H9 (cell line): ENCODE data around the gene LATS2. TPM values are rescaled to one million over a fixed set of nuclear protein-coding genes. Genes with fewer than 3 reads are reported as not detected.

Experiments
- DNase-seq: peaks from one replicate; pipeline ENCODE4 v3.0.0-alpha.2; 2017
- H2AFZ ChIP-seq: one replicate; pipeline ENCODE4 v1.6.1; 2013; ENCODE audit warnings: mild to moderate bottlenecking, low read length, control low read depth, moderate library complexity
- H2AK5ac ChIP-seq: 2 replicates; pipeline ENCODE4 v1.6.1; 2013; ENCODE audit warnings: low read length, control low read depth, mixed read lengths; ENCODE audit not compliant: insufficient read length
- H2BK120ac ChIP-seq: one replicate; pipeline ENCODE4 v1.6.1; 2013; ENCODE audit warnings: low read depth, mild to moderate bottlenecking, low read length, control low read depth, inconsistent platforms; ENCODE audit not compliant: poor library complexity, severe bottlenecking
- H2BK12ac ChIP-seq: 2 replicates; pipeline ENCODE4 v1.6.1; 2013; ENCODE audit warnings: low read length, control low read depth, mixed read lengths, low read depth; ENCODE audit not compliant: insufficient read length
- H2BK15ac ChIP-seq: 2 replicates; pipeline ENCODE4 v1.6.1; 2013; ENCODE audit warnings: low read depth, low read length, control low read depth
- H2BK20ac ChIP-seq: one replicate; pipeline ENCODE4 v1.6.1; 2013; ENCODE audit warnings: low read depth, mild to moderate bottlenecking, low read length, control low read depth, inconsistent platforms; ENCODE audit not compliant: poor library complexity, severe bottlenecking
- H2BK5ac ChIP-seq: 2 replicates; pipeline ENCODE4 v1.6.1; 2013; ENCODE audit warnings: low read length, control low read depth, mixed read lengths; ENCODE audit not compliant: insufficient read length
- H3K14ac ChIP-seq: 2 replicates; pipeline ENCODE4 v1.6.1; 2013; ENCODE audit warnings: low read length, control low read depth; ENCODE audit not compliant: insufficient read depth
- H3K18ac ChIP-seq: 2 replicates; pipeline ENCODE4 v1.6.1; 2013; ENCODE audit warnings: low read depth, mild to moderate bottlenecking, mixed read lengths, low read length, control low read depth; ENCODE audit not compliant: insufficient read length
- H3K23ac ChIP-seq: 2 replicates; pipeline ENCODE4 v1.6.1; 2013; ENCODE audit warnings: low read length, control low read depth, mixed read lengths, low read depth; ENCODE audit not compliant: insufficient read length
- H3K23me2 ChIP-seq: 2 replicates; pipeline ENCODE4 v1.6.1; 2013; ENCODE audit warnings: low read depth, mild to moderate bottlenecking, mixed read lengths, low read length, control low read depth; ENCODE audit not compliant: insufficient read length, poor library complexity, severe bottlenecking
- H3K27ac ChIP-seq: 2 replicates; pipeline ENCODE4 v1.5.1; 2013; ENCODE audit warnings: low read length, control low read depth, mixed read lengths, low read depth; ENCODE audit not compliant: insufficient read length
- H3K27me3 ChIP-seq: 2 replicates; pipeline ENCODE4 v1.6.1; 2013; ENCODE audit warnings: low read length, control low read depth, inconsistent platforms; ENCODE audit not compliant: insufficient read depth
- H3K4ac ChIP-seq: 2 replicates; pipeline ENCODE4 v1.6.1; 2013; ENCODE audit warnings: low read depth, mild to moderate bottlenecking, control low read depth, inconsistent platforms, low read length, moderate library complexity
- H3K4me1 ChIP-seq: 2 replicates; pipeline ENCODE4 v1.6.1; 2013; ENCODE audit warnings: low read length, control low read depth, inconsistent platforms; ENCODE audit not compliant: insufficient read depth
- H3K4me2 ChIP-seq: 2 replicates; pipeline ENCODE4 v1.6.1; 2013; ENCODE audit warnings: low read length, control low read depth, mixed read lengths; ENCODE audit not compliant: insufficient read length, insufficient read depth
- H3K56ac ChIP-seq: 2 replicates; pipeline ENCODE4 v1.6.1; 2013; ENCODE audit warnings: low read depth, mild to moderate bottlenecking, mixed read lengths, low read length, control low read depth; ENCODE audit not compliant: insufficient read length
- H3K79me1 ChIP-seq: 2 replicates; pipeline ENCODE4 v1.6.1; 2013; ENCODE audit warnings: low read depth, mild to moderate bottlenecking, moderate library complexity, low read length, control low read depth, inconsistent platforms; ENCODE audit not compliant: insufficient read depth, poor library complexity, severe bottlenecking
- H3K79me2 ChIP-seq: 2 replicates; pipeline ENCODE4 v1.6.1; 2013; ENCODE audit warnings: low read length, control low read depth, inconsistent platforms; ENCODE audit not compliant: insufficient read depth
- H3K9ac ChIP-seq: 2 replicates; pipeline ENCODE4 v1.6.1; 2013; ENCODE audit warnings: low read length, control low read depth, mixed read lengths; ENCODE audit not compliant: insufficient read length; ENCODE audit errors: extremely low read depth
- H3K9me3 ChIP-seq: one replicate; pipeline ENCODE4 v1.6.1; 2013; ENCODE audit warnings: low read depth, low read length, inconsistent platforms; ENCODE audit not compliant: control insufficient read depth
- H3T11ph ChIP-seq: one replicate; pipeline ENCODE4 v1.6.1; 2013; ENCODE audit warnings: mild to moderate bottlenecking, low read length, control low read depth, inconsistent platforms
- H4K20me1 ChIP-seq: one replicate; pipeline ENCODE4 v1.6.1; 2013; ENCODE audit not compliant: control insufficient read depth, insufficient read length, insufficient read depth
- H4K5ac ChIP-seq: 2 replicates; pipeline ENCODE4 v1.6.1; 2013; ENCODE audit warnings: low read depth, mild to moderate bottlenecking, mixed read lengths, low read length, control low read depth; ENCODE audit not compliant: insufficient read length
- H4K8ac ChIP-seq: replicated peaks from 2 replicates; pipeline ENCODE4 v1.6.1; 2013; ENCODE audit warnings: low read length, control low read depth, mixed read lengths, low read depth; ENCODE audit not compliant: insufficient read length
- H4K91ac ChIP-seq: 2 replicates; pipeline ENCODE4 v1.6.1; 2013; ENCODE audit warnings: low read depth, mild to moderate bottlenecking, moderate library complexity, mixed read lengths, low read length, control low read depth; ENCODE audit not compliant: insufficient read length
- H3K27ac Mint-ChIP-seq, 3 experiments: 2 replicates in 2 of 3; 3 replicates in 1 of 3; pipeline ENCODE4 v1.8.0; 2020 to 2021; ENCODE audit warnings: mixed read lengths in 3 of 3, mild to moderate bottlenecking in 1 of 3, moderate library complexity in 1 of 3
- H3K27me3 Mint-ChIP-seq: 2 replicates; pipeline ENCODE4 v1.8.0; 2021; ENCODE audit warnings: low read depth, mild to moderate bottlenecking, moderate library complexity, mixed read lengths
- H3K36me3 Mint-ChIP-seq, 3 experiments: 2 replicates in 2 of 3; 3 replicates in 1 of 3; pipeline ENCODE4 v1.8.0; 2020 to 2021; ENCODE audit warnings: low read depth in 3 of 3, mixed read lengths in 3 of 3; ENCODE audit not compliant: insufficient read depth in 1 of 3
- H3K4me1 Mint-ChIP-seq, 2 experiments: 2 replicates each; pipeline ENCODE4 v1.8.0; 2020; ENCODE audit warnings: mixed read lengths in 2 of 2
- H3K4me3 Mint-ChIP-seq, 2 experiments: 2 replicates in 1 of 2; 3 replicates in 1 of 2; pipeline ENCODE4 v1.8.0; 2020 to 2021; ENCODE audit warnings: mild to moderate bottlenecking in 2 of 2, mixed read lengths in 2 of 2, moderate library complexity in 1 of 2
- H3K9me3 Mint-ChIP-seq, 2 experiments: 2 replicates in 1 of 2; 3 replicates in 1 of 2; pipeline ENCODE4 v1.8.0; 2020; ENCODE audit warnings: mild to moderate bottlenecking in 2 of 2, mixed read lengths in 2 of 2, moderate library complexity in 1 of 2
- WGBS: extraction: QIAGEN DNeasy Blood & Tissue Kit; methylation state at CpG from one replicate; pipeline ENCODE4 v1.1.7; 2013; ENCODE audit warnings: missing lambda C conversion rate, low lambda C conversion rate, mixed read lengths; ENCODE audit not compliant: insufficient read length; ENCODE audit errors: extremely low coverage; 5-methylcytosine and 5-hydroxymethylcytosine counted together
- total RNA-seq: library from RNA; stranded (reverse); gene quantifications from 2 replicates; pipeline ENCODE4 v1.2.1, GENCODE V29; 2021
- TF ChIP-seq, protein P1 (sequence below): fragments of 200-600 bp; sonication (generic); conservative IDR thresholded peaks from 3 replicates; pipeline ENCODE4 v1.8.0; 2021; ENCODE audit warnings: antibody characterized with exemption, mild to moderate bottlenecking

LATS2 gene
- total RNA-seq, 1 experiment from 2014 or later: 20.0 TPM

DNA sequence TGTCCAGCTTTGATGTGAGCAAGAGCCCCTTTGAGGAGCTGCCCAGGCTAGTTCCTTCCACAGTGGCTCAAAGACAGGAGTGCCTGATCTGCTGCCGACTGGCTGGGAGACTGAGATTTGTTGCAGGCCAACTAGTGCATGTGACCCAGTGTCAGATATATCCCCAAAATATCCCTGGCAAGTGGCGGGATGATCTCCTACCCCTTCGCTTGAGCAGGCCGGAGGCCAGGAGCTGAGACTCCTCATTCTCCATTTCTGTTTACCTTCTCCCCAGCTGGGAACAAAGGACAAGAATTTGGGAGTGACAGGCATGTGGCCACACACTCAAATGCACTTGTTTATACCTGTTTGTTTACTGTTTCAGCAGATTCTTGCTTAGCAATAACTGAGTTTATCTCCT, 121.7 kb downstream of the LATS2 start:
- peaks cover 18 to 21% of the 10 kb centered on the region in 2 experiments for H3K4me1 Mint-ChIP-seq
- Histone ChIP-seq H3K27ac (no peak overlapping the region), H2BK15ac (no peak overlapping the region), H2AFZ (no peak overlapping the region), H4K5ac (no peak overlapping the region), H3K4me1 (no peaks in the 10 kb centered on the region; the same call in 1 of the 2 replicates), H3K18ac (peak overlapping the region; percentile 35), H3K23ac (no peak overlapping the region), H3K4me2 (no peak overlapping the region), H3K9ac (no peak overlapping the region), H3K23me2 (no peaks in the 10 kb centered on the region), H4K20me1 (no peaks in the 10 kb centered on the region), H4K91ac (no peak overlapping the region), H4K8ac (no peak overlapping the region), H3K4ac (no peak overlapping the region), H2BK120ac (no peak overlapping the region), H3K9me3 (no peaks in the 10 kb centered on the region), H3K79me1 (no peaks in the 10 kb centered on the region), H2BK20ac (no peak overlapping the region), H3K27me3 (no peaks in the 10 kb centered on the region), H2BK12ac (no peak overlapping the region), H2AK5ac (no peak overlapping the region), H3K79me2 (no peaks in the 10 kb centered on the region), H2BK5ac (no peak overlapping the region), H3K56ac (no peak overlapping the region), H3K14ac (no peak overlapping the region), H3T11ph (no peak overlapping the region)
- TF ChIP-seq, protein P1, sequence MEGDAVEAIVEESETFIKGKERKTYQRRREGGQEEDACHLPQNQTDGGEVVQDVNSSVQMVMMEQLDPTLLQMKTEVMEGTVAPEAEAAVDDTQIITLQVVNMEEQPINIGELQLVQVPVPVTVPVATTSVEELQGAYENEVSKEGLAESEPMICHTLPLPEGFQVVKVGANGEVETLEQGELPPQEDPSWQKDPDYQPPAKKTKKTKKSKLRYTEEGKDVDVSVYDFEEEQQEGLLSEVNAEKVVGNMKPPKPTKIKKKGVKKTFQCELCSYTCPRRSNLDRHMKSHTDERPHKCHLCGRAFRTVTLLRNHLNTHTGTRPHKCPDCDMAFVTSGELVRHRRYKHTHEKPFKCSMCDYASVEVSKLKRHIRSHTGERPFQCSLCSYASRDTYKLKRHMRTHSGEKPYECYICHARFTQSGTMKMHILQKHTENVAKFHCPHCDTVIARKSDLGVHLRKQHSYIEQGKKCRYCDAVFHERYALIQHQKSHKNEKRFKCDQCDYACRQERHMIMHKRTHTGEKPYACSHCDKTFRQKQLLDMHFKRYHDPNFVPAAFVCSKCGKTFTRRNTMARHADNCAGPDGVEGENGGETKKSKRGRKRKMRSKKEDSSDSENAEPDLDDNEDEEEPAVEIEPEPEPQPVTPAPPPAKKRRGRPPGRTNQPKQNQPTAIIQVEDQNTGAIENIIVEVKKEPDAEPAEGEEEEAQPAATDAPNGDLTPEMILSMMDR: no peak
- DNase-seq: no peak
- H3K36me3 Mint-ChIP-seq: no peaks in the 10 kb centered on the region
- no peak overlapping the region for H3K27ac Mint-ChIP-seq
- H3K27me3 Mint-ChIP-seq: peaks cover 7% of the 10 kb centered on the region
- no peak overlapping the region for H3K4me3 Mint-ChIP-seq
- H3K9me3 Mint-ChIP-seq: no peaks in the 10 kb centered on the region
- no CpG with 5 or more reads among the region's 4 CpGs for WGBS
